MM.1S (cell line): ENCODE measurements around the gene RIPOR3.

Experiments
- EZH2phosphoT487 ChIP-seq: fragments of 300-600 bp; sonication (generic); IDR thresholded peaks from 2 replicates; pipeline ENCODE4 v1.6.1; 2018; ENCODE audit warnings: antibody characterized with exemption, low read length
- TF ChIP-seq, protein P1 (sequence below): fragments of 300-600 bp; sonication (generic); IDR thresholded peaks from 2 replicates; pipeline ENCODE4 v1.5.1; 2016; ENCODE audit warnings: antibody characterized with exemption, low read length, mixed read lengths

- TF ChIP-seq, protein P1, sequence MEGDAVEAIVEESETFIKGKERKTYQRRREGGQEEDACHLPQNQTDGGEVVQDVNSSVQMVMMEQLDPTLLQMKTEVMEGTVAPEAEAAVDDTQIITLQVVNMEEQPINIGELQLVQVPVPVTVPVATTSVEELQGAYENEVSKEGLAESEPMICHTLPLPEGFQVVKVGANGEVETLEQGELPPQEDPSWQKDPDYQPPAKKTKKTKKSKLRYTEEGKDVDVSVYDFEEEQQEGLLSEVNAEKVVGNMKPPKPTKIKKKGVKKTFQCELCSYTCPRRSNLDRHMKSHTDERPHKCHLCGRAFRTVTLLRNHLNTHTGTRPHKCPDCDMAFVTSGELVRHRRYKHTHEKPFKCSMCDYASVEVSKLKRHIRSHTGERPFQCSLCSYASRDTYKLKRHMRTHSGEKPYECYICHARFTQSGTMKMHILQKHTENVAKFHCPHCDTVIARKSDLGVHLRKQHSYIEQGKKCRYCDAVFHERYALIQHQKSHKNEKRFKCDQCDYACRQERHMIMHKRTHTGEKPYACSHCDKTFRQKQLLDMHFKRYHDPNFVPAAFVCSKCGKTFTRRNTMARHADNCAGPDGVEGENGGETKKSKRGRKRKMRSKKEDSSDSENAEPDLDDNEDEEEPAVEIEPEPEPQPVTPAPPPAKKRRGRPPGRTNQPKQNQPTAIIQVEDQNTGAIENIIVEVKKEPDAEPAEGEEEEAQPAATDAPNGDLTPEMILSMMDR = no peak
- no peak for TF ChIP-seq EZH2phosphoT487
Measured at GRCh38 chr20:50546729-50547314, 144.5 kb downstream of the RIPOR3 start.
